Small intestine (tissue), 16 donors: ENCODE data around the gene INPP1. TPM values are rescaled to one million over a fixed set of nuclear protein-coding genes. Genes with fewer than 3 reads are reported as not detected.
"Not testable (repeated sequence)": the region's sequence is repeated elsewhere in the genome, so short reads cannot be mapped to it uniquely, and the experiment has no call there.

ENCODE experiments used
- DNase-seq, 2 donors: peaks; one replicate each; pipeline versions ENCODE4 v3.0.0 to v3.0.0-alpha.2; 2013
- FAIRE-seq: peaks from 2 replicates; lab custom pipeline; 2012; peaks lifted over from hg19 to GRCh38; lab: Jason Lieb, UNC
- H3K27ac ChIP-seq, 3 donors: one replicate each; pipeline ENCODE4 v1.5.1; 2013; ENCODE audit warnings: low read length in 2 of 3, mild to moderate bottlenecking in 2 of 3, control low read depth in 1 of 3, inconsistent platforms in 1 of 3, low read depth in 1 of 3, moderate library complexity in 1 of 3
- H3K27me3 ChIP-seq, 3 donors: one replicate each; pipeline ENCODE4 v1.6.1; 2013; ENCODE audit warnings: low read length in 3 of 3, inconsistent platforms in 1 of 3; ENCODE audit not compliant: control insufficient read depth in 3 of 3, insufficient read depth in 3 of 3
- H3K36me3 ChIP-seq, 3 donors: one replicate each; pipeline ENCODE4 v1.6.1; 2013; ENCODE audit warnings: low read length in 3 of 3, inconsistent platforms in 1 of 3, low read depth in 1 of 3, mild to moderate bottlenecking in 1 of 3, moderate library complexity in 1 of 3; ENCODE audit not compliant: control insufficient read depth in 3 of 3, insufficient read depth in 2 of 3
- H3K4me1 ChIP-seq, 3 donors: one replicate each; pipeline ENCODE4 v1.6.1; 2013; ENCODE audit warnings: low read length in 2 of 3, inconsistent platforms in 1 of 3, low read depth in 1 of 3, mild to moderate bottlenecking in 1 of 3, moderate library complexity in 1 of 3; ENCODE audit not compliant: control insufficient read depth in 3 of 3, insufficient read depth in 2 of 3
- H3K4me3 ChIP-seq, 3 donors: one replicate each; pipeline ENCODE4 v1.5.1; 2013; ENCODE audit warnings: low read length in 3 of 3, control low read depth in 1 of 3, inconsistent platforms in 1 of 3, low read depth in 1 of 3, mild to moderate bottlenecking in 1 of 3, moderate library complexity in 1 of 3
- H3K9me3 ChIP-seq, 2 donors: one replicate each; pipeline ENCODE4 v1.6.1; 2013; ENCODE audit warnings: low read depth in 1 of 2, low read length in 1 of 2; ENCODE audit not compliant: control insufficient read depth in 2 of 2, insufficient read depth in 1 of 2
- WGBS, 3 donors: extraction: QIAGEN DNeasy Blood & Tissue Kit; methylation state at CpG; one replicate each; pipeline ENCODE4 v1.1.7; 2013; 5-methylcytosine and 5-hydroxymethylcytosine counted together
- long read RNA-seq, 10 donors: transcript quantifications; one replicate each; lab custom pipeline, GENCODE V29; 2026
- polyA plus RNA-seq, 4 donors: library from polyadenylated mRNA; stranded (reverse) in 3 of 4; unstranded in 1 of 4; fragments of 200-250 nt in 3 of 4; fragments of 120-200 nt in 1 of 4; gene quantifications; one replicate each; pipeline versions ENCODE4 v1.2.1 to v1.2.3, GENCODE V29; 2013
- donor health status: healthy with polysubstance abuse.
- donor health status: control.
- donor health status: control.
- donor health status: Bipolar disorder and iron deficiency.
- donor health status: healthy.

The INPP1 gene, protein sequence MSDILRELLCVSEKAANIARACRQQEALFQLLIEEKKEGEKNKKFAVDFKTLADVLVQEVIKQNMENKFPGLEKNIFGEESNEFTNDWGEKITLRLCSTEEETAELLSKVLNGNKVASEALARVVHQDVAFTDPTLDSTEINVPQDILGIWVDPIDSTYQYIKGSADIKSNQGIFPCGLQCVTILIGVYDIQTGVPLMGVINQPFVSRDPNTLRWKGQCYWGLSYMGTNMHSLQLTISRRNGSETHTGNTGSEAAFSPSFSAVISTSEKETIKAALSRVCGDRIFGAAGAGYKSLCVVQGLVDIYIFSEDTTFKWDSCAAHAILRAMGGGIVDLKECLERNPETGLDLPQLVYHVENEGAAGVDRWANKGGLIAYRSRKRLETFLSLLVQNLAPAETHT
- polyA plus RNA-seq, result 10 to 100 TPM; 28.9 to 77.2 (median 53.7) TPM
- long read RNA-seq, donor 1, result 0 reads
- long read RNA-seq, donor 2, transcript INPP1-201 (6 exons, 1,919 nt), result major isoform, 8 of 36 reads
- long read RNA-seq, donor 2, partial matches to known transcripts, result 26 of 36 reads
- long read RNA-seq, donor 2, other reads (novel, unspliced or antisense), result 0 of 36 reads
- long read RNA-seq, donor 3, partial matches to known transcripts, result 0 of 5 reads
- long read RNA-seq, donor 3, other reads (novel, unspliced or antisense), result 0 of 5 reads
- long read RNA-seq, donor 4, result 0 reads
- long read RNA-seq, donor 5, partial matches to known transcripts, result 0 of 2 reads
- long read RNA-seq, donor 5, other reads (novel, unspliced or antisense), result 0 of 2 reads
- long read RNA-seq, donor 6, partial matches to known transcripts, result 0 of 5 reads
- long read RNA-seq, donor 6, other reads (novel, unspliced or antisense), result 0 of 5 reads
- long read RNA-seq, donor 7, result 0 reads
- long read RNA-seq, donor 8, result 0 reads
- long read RNA-seq, donor 9, partial matches to known transcripts, result 0 of 1 reads
- long read RNA-seq, donor 9, other reads (novel, unspliced or antisense), result 0 of 1 reads
- long read RNA-seq, donor 10, transcript INPP1-201 (6 exons, 1,919 nt), result major isoform, 7 of 8 reads
- long read RNA-seq, donor 10, partial matches to known transcripts, result 0 of 8 reads
- long read RNA-seq, donor 10, other reads (novel, unspliced or antisense), result 0 of 8 reads

GRCh38 chr2:190343536-190344275 is at the start of gene INPP1:
TSS of gene INPP1 (plus strand) at chr2:190343589. CDS start at chr2:190360103, 16,514 bp downstream.
- peak; percentile 84 to 86 for DNase-seq
- 0% methylated on average over 85 to 99 of the region's 99 CpGs for WGBS, 3 donors
- no peaks in the 10 kb centered on the region for H3K9me3 ChIP-seq
- FAIRE-seq, result no peak
- peaks cover 5 to 11% (median 8%) of the 10 kb centered on the region in 3 donors for H3K4me1 ChIP-seq
- peaks cover 0 to 3% (median 0%) of the 10 kb centered on the region in 3 donors for H3K36me3 ChIP-seq
- H3K27me3 ChIP-seq, result no peaks in the 10 kb centered on the region
- peak within 1 kb of the TSS; percentile 82 to 98 (median 98) for H3K27ac ChIP-seq
- H3K4me3 ChIP-seq, result peak within 1 kb of the TSS; percentile 46 to 84 (median 70)

- not testable (repeated sequence) for H3K4me3 ChIP-seq, H3K27ac ChIP-seq, DNase-seq, H3K27me3 ChIP-seq, H3K36me3 ChIP-seq, H3K4me1 ChIP-seq, FAIRE-seq, H3K9me3 ChIP-seq
- WGBS, 3 donors, result 95 to 100% (median 99%) methylated on average over 2 of the region's 2 CpGs
Observed at GRCh38 chr2:190297880-190298279, 45.5 kb upstream of the INPP1 start.

DNA sequence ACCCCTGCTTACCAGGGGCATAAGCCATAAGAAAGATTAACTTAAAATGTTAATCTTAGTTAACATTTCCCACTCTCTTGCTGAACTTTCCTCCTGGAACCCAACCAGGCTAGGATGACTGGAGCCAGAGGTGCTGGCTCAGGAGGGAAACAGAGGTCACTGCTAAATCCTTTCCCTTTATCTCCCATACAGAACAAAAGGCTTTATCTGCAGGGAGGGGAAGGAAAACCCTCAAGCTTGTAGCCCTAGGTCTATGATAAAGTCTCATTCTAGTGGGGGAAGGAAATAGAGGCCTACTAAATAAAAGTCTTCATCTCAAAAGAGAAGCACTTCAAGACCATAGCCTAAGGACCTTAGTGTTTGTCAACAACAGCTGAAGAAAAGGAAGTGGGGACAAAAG is 42.4 kb upstream of the INPP1 start:
- no peaks in the 10 kb centered on the region for H3K4me1 ChIP-seq
- H3K27me3 ChIP-seq, result no peaks in the 10 kb centered on the region
- no peak overlapping the region for H3K27ac ChIP-seq
- no peak overlapping the region for H3K4me3 ChIP-seq
- H3K36me3 ChIP-seq, result peaks cover 2 to 6% (median 5%) of the 10 kb centered on the region in 3 donors
- no peak for DNase-seq
- FAIRE-seq, result no peak
- peaks cover 0 to 2% of the 10 kb centered on the region in 2 donors for H3K9me3 ChIP-seq

GRCh38 chr2:190302052-190302451 is 41.3 kb upstream of the INPP1 start:
- FAIRE-seq (no peak), DNase-seq (no peak)
- peaks cover 2 to 5% (median 3%) of the 10 kb centered on the region in 3 donors for H3K36me3 ChIP-seq
- no peaks in the 10 kb centered on the region for H3K4me1 ChIP-seq
- H3K9me3 ChIP-seq, result peaks cover 0 to 2% of the 10 kb centered on the region in 2 donors
- H3K27ac ChIP-seq, result no peak overlapping the region
- H3K27me3 ChIP-seq, result no peaks in the 10 kb centered on the region
- no peak overlapping the region for H3K4me3 ChIP-seq
- WGBS, 3 donors, result 88 to 100% (median 94%) methylated on average over 1 of the region's 1 CpG

- no peak for FAIRE-seq
- no peak overlapping the region for H3K27ac ChIP-seq
- H3K4me1 ChIP-seq, result no peaks in the 10 kb centered on the region
- H3K4me3 ChIP-seq, result no peak overlapping the region
- H3K9me3 ChIP-seq, result no peaks in the 10 kb centered on the region
- DNase-seq, result no peak
- peaks cover 3 to 9% (median 5%) of the 10 kb centered on the region in 3 donors for H3K36me3 ChIP-seq
- H3K27me3 ChIP-seq, result no peaks in the 10 kb centered on the region
Observed at GRCh38 chr2:190303647-190304046, 39.7 kb upstream of the INPP1 start.

- H3K27me3 ChIP-seq, result no peaks in the 10 kb centered on the region
- H3K4me3 ChIP-seq, result no peak overlapping the region
- no peaks in the 10 kb centered on the region for H3K9me3 ChIP-seq
- no peak overlapping the region for H3K27ac ChIP-seq
- FAIRE-seq (peak; percentile 57), DNase-seq (no peak)
- H3K36me3 ChIP-seq, result peaks cover 3 to 9% (median 5%) of the 10 kb centered on the region in 3 donors
- no peaks in the 10 kb centered on the region for H3K4me1 ChIP-seq
- WGBS, 3 donors, result 82 to 94% (median 84%) methylated on average over 5 of the region's 5 CpGs
Observed at GRCh38 chr2:190304404-190304803, 39.0 kb upstream of the INPP1 start.

DNA sequence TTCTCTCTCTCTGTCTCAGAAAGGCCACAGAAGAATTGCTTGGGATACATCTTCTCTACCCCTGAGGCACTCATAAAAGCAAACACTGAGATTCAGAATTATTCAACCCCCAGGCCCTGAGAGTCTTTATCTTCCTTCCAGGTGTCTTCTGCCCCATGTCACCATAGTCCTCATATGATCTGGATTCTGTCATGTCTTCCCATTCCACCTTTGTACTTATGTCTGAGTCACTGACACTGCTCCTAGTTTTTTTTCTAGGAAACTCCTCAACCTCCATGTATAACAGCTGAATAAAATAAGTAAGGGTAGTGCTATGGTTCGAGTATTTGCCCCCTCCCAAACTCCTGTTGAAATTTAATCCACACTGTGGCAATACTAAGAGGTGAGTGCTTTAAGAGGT is 35.4 kb upstream of the INPP1 start:
- no peaks in the 10 kb centered on the region for H3K27me3 ChIP-seq
- peaks cover 0 to 12% (median 0%) of the 10 kb centered on the region in 3 donors for H3K36me3 ChIP-seq
- DNase-seq (peak; percentile 43 to 47), FAIRE-seq (no peak)
- no peaks in the 10 kb centered on the region for H3K4me1 ChIP-seq
- WGBS, 3 donors, result 93 to 97% (median 97%) methylated on average over 1 of the region's 1 CpG
- no peak overlapping the region for H3K27ac ChIP-seq
- no peaks in the 10 kb centered on the region for H3K9me3 ChIP-seq
- no peak overlapping the region for H3K4me3 ChIP-seq
